CD4-positive, alpha-beta T cell treated with Interferon gamma for 1 hour (primary cell): ENCODE data around the gene NDOR1.

Source experiments
- DNase-seq: peaks from one replicate; pipeline ENCODE4 v3.0.0-alpha.2; 2020

The NDOR1 gene

DNA sequence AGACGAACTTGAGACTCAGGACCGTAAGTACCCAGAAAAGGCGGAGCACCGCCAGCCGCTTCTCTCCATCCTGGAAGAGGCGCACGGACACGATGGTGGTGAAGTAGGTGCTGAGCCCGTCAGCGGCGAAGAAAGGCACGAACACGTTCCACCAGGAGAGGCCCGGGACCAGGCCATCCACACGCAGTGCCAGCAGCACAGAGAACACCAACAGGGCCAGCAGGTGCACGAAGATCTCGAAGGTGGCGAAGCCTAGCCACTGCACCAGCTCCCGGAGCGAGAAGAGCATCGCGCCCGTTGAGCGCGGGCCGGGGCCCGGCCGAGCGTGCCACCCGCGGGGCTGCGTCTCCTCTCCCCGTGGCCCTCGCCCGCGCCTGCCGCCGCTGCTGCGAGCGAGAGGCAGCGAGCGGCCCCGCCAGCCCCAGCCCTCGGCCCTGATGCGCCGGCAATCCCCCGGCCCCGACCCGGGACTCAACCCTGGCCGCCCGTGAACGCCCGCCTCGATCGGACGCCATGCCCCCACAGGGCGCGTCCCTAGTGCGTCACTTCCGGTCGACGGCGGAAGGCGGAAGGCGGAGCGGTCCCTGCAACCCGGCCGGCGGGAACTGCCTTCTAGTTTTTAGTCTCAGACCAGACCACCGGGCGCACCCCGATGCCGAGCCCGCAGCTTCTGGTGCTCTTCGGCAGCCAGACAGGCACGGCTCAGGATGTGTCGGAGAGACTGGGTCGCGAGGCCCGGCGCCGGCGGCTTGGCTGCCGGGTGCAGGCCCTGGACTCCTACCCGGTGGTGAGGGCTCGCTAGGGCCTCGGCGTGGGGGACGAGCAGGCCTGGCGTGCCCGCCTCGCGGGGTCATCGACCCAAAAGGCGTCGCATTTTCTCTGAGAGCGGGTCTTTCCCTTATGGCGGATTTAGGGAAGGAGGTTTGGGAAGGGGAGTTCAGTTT lies at the start of gene NDOR1, which contains the start of gene TMEM203:
NDOR1 (plus strand) TSS at position 575 of the 944 bp plus-strand sequence; CDS start at position 653, 78 bp downstream.
TMEM203 (minus strand) TSS at position 523 of the 944 bp plus-strand sequence; CDS start at position 289, 234 bp downstream.
- DNase-seq, result peak; percentile 87

- peak; percentile 27 for DNase-seq
Observed at GRCh38 chr9:137156567-137157375, 48.7 kb upstream of the NDOR1 start.

DNA sequence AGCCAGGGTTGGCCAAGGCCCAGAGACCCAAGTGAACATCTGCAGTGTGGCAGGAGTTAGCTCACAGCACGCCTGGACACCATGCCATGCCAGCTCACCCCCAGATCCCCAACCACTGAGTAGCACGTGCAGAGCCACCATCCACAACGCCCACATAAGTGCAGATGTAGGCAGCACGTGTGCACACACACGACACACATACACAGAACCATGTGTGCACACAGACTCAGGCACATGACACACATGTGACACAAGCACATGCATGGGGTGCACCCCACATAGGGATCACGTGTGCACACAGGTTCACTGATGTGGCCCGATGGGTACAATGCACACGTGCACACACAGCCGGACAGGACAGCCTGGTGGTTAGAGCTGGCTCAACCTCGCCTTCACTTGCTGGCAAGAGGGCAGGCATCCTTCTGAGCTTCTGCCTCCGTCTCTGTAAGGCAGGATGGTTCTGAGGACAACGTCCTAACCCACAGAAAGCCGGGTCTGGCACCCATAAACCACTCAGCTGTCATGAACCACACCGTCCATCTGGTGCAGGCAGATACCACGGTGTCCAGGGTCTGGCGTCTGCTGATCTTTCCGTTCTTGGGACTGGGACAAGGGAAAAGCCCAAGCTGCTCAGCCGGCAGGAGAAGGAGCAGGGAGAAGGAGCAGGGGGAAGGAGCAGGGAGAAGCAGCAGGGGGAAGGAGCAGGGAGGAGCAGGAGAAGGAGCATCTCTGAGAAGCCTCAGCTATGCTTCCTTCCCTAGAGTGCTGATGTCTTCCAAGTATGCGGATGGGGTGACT lies 47.7 kb upstream of the NDOR1 start:
- DNase-seq, result no peak

- no peak for DNase-seq
Observed at GRCh38 chr9:137158625-137159024, 46.9 kb upstream of the NDOR1 start.

GRCh38 chr9:137159105-137160053 lies 46.1 kb upstream of the NDOR1 start:
- no peak for DNase-seq

DNA sequence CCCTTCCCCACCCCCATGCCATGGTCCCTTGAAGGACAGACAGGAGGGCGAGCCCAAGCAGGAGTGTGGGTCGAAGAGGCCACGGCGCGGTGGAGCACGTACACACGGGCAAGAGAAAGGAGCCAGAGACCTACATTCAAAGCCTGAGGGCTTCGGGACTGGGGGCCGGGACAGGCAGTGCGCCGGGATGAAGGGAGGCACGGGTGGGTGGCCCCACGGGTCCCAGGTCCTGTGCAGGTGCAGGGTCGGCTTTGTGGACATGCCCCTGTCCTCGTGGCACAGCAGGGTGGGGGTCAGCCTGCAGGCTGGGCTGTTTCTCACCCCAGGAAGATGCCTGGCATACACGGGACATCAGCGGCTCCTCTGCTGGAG lies 45.5 kb upstream of the NDOR1 start:
- no peak for DNase-seq

GRCh38 chr9:137160716-137161557 lies 44.6 kb upstream of the NDOR1 start:
- DNase-seq, result no peak

- DNase-seq, result no peak
Observed at GRCh38 chr9:137161558-137162486, 43.7 kb upstream of the NDOR1 start.

DNA sequence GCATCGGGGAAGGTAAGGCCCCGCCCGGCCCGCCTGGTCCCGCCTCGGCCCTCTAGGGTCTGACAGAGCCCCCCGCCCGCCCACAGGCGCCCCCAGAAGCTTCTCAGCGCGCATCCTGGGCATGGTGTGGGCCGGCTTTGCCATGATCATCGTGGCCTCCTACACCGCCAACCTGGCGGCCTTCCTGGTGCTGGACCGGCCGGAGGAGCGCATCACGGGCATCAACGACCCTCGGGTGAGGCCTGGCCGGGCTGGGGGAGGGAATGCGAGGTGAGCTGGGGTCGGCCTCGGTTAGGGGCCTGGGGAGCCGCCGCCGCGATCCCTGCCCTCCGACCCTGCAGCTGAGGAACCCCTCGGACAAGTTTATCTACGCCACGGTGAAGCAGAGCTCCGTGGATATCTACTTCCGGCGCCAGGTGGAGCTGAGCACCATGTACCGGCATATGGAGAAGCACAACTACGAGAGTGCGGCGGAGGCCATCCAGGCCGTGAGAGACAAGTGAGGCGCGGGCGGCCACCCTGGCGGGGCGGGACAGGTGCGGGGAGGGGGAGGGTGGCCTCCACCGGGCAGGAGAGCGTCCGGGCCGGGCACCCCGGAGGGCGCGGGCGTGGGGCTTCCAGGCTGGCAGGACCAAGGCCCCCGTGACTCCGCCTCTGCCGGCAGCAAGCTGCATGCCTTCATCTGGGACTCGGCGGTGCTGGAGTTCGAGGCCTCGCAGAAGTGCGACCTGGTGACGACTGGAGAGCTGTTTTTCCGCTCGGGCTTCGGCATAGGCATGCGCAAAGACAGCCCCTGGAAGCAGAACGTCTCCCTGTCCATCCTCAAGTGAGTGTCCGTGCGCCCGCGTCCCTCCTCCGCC lies 42.8 kb upstream of the NDOR1 start:
- no peak for DNase-seq

- DNase-seq, result no peak
Observed at GRCh38 chr9:137163365-137163715, 42.2 kb upstream of the NDOR1 start.

- no peak for DNase-seq
Observed at GRCh38 chr9:137163805-137164204, 41.7 kb upstream of the NDOR1 start.

GRCh38 chr9:137164370-137165249 lies 40.9 kb upstream of the NDOR1 start:
- no peak for DNase-seq

GRCh38 chr9:137165250-137165836 lies 40.2 kb upstream of the NDOR1 start:
- DNase-seq, result no peak

- no peak for DNase-seq
Observed at GRCh38 chr9:137166380-137167229, 38.9 kb upstream of the NDOR1 start.

GRCh38 chr9:137167277-137167746 lies 38.2 kb upstream of the NDOR1 start:
- DNase-seq, result no peak
